RKO (cell line): Measurements from ENCODE around the gene SLC7A9.
A peak's percentile ranks its signal among the peaks of the same experiment; 100 is the strongest.
"Not testable (repeated sequence)": the region's sequence is repeated elsewhere in the genome, so short reads cannot be mapped to it uniquely, and the experiment has no call there.

ENCODE experiments used
- DNase-seq: peaks from one replicate; pipeline ENCODE4 v3.0.0-alpha.2; 2016; ENCODE audit warnings: low spot score

Gene SLC7A9

DNA sequence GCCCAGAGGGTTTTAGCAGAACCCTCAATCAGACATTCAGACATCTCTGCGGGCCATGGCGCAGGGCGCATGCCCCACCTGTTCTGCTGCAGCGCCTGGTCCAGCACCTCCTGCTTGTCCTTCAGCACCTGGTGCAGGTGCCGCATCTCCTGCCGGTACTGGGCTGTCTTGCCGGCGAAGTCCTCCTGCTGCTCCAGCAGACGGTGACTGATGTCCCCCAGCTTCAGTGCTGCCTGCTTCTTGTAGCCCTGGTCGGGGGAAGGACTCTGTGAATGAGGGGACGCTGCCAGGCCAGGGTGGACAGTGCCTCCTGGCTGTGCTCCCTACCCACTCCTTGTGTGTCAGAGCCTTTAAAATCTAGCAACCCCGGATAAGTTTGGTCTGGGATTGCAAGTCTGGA, 12.2 kb upstream of the SLC7A9 start:
- no peak for DNase-seq

DNA sequence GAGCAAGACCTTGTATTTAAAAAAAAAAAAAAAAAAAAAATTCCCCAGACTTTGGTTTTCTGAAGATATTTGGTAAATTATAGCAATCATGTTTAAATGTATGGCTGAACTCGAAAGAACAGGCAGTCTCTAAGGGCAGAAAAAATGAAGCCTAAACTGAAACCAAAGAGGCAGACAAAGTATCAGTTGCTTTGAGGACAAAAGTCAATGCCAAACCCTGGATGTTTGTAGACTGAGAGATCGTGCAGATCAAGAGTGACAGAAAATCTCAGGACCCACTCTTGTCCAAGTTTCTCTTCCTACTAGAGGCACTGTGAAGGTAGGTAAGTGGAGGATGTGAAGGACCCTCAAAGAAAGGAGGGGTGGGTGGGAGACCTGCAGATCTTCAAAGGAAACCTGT, 11.1 kb upstream of the SLC7A9 start:
- no peak for DNase-seq

DNA sequence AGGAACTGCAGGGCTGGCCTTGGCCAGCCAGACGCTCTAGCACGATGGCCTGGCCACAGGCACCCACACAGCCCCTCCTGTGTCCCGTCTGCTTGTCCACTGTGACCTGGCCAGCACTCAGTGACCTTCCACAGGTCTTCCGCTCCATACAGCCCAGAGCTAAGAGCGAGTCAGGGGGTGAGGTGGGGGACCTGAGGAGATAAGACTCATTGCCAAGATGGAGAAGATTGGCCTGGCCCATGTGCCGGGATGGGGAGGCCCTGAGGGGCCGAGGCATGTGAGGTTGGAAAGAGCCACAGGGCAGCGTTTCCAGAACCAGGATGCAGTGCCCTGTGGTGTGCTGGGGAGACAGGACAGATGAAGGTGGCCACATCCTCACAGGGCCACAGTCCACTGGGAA, 10.2 kb upstream of the SLC7A9 start:
- no peak for DNase-seq

DNA sequence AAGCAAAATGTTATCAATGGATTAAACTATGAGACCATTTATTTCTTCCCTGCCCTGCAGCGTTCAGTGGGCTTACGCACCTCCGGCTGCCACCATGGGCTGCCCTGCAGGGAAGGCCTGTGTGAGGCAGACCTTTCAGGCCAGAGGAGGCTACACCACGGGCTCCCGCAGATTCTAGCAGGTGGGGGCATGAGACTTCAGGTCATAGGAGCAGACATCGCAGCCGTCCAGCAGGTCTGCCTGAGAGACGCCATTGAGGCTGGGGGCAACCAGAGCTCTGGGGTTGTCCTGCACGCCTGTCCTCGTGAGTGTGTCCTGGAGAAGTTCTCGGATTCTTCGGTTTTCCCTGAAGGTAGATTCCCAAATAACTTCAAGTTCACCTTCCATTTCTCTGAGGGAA, 9.4 kb upstream of the SLC7A9 start:
- DNase-seq, result no peak

DNA sequence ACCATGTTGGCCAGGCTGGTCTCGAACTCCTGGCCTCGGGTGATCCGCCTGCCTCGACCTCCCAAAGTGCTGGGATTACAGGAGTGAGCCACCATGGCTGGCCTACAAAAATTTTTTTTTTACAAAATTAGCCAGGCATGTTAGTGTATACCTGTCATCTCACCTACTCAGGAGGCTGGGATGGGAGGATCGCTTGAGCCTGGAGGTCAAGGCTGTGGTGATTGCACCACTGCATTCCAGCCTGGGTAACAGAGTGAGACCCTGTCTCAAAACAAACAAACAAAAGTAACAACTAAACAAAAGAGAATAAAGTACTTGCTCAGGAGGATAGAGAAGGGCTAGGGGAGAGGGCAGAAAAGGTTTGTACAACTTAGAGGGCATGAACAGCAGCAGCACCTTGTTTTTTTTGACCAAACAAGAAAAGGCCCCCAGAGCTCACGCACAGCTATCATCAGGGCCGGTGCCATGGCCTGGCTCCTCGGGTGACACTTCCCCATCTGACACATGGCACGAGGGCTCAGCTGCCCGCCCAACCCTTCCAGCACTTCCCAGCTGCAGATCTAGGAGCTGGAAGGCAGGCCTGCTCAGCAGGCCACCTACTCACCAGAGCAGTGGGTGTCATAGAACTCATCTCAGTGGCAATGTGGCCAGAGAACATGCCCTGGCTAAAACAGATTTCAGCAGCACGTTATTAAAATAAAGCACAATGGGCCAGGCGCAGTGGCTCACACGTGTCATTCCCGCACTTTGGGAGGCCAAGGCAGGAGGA, 8.6 kb upstream of the SLC7A9 start:
- DNase-seq, result no peak

DNA sequence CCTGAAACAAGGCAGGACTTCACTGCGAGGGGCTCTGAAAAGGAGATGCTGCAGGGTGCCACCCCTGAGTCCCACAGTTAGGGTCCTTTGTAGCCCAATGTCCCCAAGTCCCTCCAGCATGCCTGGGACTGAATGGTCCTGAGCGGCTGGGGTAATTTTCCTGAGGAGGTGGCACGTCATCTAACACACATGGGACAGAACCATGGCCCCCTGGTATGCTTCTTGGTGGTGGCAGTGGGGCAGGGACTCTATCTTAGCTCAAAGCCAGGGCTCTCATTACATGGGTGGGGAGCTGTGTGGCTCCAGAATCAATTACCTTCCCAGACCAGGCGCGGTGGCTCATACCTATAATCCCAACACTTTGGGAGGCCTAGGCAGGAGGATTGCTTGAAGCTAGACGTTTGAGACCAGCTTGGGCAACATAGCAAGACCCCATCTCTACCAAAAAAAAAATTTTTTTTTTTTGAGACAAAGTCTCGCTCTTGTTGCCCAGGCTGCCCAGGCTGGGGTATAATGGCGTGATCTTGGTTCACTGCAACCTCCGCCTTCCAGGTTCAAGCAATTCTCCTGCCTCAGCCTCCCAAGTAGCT, 7.9 kb upstream of the SLC7A9 start:
- no peak for DNase-seq

DNA sequence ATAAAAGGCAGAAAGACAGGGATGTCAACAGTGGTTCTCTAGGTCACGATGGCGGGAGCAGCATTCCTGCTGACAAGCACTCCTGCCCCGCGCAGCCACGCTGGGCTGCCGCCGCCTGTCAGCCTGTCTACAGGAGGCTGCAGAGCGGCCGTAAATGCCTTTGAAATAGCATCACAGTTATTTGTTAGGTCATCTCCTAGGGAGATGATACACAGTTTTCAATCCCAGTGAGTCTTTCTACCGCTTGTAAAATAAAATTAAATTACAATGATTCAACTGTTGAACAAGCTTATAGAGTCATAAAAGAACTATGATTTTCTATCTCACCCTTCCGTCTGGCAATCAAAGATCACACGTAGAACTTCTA, 7.3 kb upstream of the SLC7A9 start:
- DNase-seq, result peak; percentile 28

DNA sequence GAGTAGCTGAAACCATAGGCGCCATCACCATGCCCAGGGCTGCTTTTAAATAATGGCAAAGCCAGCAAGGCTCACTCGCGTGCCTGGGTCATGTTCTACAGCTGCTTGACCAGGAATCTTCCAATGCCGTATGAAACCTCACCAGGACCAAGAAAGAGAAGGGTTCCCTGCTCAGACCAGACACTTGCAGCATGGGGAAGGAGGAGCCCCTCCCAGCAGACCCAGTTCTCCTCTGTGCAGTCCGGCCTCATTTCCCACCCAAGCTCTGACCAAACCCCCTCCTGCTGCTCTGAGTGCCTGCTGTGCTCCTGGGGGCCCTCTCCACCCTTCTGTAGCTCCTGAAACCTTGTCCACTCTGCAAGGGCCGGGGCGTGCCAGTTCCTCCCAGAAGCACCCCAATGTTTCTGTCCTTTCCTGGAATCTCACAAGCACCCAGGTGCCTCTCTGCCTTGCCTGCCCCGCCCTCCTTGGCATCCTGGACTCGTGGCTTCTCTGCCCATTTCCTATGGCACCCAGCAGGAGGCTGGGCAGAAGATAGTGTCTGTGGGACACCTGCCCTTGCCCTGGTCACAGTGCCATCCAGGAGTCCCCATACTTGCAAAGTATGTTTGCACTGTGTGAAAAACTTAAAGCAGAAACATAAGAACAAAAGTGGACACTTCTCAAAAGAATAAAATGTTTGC, 6.8 kb upstream of the SLC7A9 start:
- DNase-seq, result no peak

DNA sequence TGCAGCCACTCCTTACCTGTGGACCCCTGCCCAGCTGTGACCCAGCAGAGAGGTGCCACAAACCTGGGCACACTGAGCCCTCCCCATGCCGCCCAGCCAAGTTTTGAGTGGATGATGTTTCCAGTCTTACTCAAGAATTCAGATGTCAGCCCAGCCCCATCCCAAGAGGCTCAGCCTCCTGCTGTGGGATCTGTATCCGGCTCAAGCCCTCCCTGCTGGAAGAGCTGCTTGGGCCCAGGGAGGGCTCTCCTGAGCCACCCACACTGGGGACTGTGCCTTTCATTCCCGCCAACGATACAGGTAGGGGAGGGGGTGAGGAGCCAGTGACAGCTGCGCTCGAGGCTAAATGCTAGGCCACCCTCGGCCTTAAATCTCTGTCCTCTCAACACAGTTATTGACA, 5.9 kb upstream of the SLC7A9 start:
- no peak for DNase-seq

DNA sequence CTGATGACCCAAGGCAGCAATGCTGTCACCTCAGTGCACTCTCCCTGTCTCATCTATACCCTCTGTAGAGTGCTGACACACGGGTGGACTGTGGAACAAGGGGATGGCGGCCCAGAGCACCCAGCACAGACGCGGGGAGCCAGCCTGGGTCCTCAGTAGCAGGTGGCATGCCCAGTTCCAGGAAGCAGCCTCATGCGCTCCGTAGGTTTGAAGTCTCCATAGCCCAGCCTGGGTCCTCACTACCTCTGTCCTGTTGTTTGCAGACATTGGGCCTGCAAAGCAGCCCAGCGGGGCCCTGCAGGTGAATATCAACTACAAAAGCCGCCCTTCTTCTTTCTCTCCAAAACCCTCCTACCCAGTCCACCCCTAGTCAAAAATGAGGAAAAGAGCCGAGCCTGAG, 5.0 kb upstream of the SLC7A9 start:
- DNase-seq, result no peak

DNA sequence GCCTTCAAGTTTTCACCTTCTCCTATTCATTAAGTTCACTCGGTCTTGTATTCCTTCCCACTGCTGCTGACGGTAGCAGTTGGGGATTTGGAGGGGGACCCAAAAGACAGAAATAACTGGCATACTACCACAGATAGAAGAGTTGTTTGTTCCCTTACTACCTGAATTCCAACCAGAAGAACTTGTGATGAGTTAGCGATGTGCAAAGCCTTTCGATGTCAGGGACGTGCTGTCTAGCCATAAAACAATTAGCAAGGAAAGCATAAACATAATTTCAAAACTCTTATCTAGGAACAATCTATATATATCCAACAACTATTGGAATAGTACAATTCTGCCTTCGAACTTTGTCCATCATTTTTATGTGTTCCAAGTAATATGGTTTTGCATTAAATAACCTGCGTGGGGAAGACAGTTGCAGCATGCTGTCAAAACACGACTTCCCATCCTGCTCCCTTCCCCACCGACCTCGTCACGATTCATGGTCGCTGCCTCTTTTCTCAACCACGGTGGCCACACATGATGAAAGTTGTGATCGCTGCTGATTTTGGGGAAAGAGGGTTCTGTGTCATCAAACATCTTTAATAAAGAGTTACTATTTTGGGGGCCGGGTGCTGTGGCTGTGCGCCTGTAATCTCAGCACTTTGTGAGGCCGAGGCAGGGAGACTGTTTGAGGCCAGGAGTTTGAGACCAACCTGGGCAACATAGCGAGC, 3.8 kb upstream of the SLC7A9 start:
- DNase-seq, result no peak

DNA sequence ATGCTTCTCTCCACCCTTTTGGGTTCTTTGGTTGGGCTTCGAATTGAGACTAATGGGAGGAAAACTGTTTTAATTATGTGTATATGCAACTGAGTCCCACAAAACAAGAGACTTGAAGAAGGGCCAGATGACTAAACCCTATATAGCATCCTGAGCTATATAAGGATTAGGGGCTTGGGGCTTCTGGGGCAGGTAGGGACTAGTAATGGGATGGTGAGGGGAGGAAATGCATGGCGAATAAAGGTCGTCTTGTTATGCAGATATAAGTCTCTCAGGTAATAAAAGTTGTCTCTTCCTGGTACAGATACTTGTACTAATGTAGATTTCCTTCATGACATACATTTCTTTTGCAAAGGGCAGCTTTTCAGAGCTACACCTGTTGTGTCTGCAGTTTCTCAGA, 2.8 kb upstream of the SLC7A9 start:
- DNase-seq, result no peak

DNA sequence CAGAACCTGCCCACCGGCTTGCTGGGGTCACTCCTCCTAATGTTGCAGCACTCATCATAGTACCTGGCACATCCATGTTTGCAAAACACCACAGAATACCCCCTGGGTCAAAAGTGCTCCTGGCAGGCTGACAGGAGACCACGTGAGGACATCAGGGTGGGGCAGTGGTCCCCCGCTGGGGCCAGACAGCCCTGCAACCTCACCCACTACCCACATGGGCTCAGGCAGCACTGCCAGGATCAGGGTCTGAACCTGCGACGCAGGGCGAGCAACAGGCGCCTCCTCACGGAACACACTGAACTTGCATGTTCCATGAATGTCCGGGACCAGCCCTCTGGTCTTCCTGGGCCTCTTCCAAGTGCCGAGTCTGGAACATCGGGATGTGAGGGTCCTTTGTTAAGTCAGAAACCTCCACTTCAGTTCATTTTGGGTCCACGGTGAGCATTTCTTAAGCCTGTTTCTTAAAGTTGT, 1.4 kb upstream of the SLC7A9 start:
- DNase-seq, result no peak

DNA sequence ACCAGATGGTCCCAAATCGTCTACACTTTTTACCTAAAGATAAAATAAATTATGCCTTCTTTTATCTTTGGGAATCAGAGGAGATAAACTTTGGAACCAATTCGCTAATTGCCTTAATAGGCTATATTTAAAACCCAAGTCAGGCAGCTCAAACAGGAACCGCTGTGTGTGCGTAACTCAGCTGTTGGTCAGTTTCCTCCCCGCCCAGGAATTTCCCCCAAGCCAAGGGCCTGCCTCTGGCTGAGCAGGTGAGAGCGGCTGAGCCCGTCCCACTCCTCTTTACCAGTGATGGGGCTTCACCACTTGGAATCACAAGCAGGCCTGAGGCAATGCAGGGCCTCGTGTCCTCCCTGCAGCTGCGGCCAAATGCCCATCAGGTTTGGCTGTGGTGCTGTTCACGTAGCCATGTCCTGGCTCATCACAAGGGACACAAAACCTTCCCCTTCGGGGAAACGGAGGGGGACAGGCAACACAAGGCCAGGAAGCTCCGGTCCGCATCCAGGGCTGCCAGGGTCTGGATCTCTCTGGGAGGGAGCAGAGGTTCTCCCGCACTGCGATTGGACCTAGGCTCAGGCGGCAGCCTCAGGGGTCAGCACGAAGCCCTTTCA, 503 bp upstream of the SLC7A9 start:
- DNase-seq, result no peak

DNA sequence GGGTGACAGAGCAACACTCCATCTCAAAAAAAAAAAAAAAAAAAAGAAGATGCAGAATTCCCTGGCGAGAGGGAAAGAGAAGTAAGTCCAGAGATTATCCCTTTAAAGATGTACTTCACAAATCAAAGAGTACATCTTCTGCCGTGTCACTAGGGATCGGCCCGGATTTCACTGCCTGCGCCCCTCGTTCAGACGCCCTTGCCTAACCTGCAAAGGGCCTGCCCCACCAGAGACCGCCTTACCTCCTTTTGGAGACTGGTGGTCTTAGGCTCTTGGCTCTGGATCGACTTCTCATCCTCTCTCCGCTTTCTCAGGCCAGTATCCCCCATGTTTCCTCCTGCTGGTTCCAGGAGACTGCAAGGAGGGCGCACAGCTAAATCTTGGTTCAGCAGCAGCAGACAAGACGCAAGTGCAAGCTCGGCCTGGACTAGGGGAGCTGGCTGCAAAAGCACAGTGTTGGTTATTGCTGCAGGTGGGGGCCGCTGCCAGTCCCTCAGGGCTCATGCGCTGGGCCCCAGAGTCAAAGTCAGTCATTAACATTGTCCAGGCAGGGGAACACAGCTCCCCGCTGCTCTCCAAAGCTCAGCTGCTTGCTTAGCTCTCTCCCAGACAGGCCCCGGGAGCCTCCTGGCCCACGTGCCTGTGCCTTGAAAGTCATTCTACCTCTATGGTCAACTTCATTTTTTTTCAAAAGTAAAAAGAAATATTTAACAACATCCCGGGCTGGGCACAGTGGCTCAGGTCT, 1.2 kb downstream of the SLC7A9 start:
- DNase-seq, result no peak

DNA sequence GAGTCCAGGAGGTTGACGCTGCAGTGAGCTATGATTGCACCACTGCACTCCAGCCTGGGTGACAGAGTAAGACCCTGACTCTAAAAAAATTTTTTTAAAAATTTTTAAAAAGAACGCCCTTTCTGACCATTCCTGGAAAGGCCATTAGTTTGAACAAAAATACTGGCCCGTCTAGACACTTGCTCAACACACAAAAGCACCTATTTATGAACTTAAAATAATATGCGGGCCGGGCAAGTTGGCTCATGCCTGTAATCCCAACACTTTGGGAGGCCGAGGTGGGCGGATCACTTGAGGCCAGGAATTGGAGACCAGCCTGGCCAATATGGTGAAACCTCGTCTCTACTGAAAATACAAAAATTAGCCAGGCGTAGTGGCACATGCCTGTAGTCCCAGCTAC, 2.1 kb downstream of the SLC7A9 start:
- not testable (repeated sequence) for DNase-seq

DNA sequence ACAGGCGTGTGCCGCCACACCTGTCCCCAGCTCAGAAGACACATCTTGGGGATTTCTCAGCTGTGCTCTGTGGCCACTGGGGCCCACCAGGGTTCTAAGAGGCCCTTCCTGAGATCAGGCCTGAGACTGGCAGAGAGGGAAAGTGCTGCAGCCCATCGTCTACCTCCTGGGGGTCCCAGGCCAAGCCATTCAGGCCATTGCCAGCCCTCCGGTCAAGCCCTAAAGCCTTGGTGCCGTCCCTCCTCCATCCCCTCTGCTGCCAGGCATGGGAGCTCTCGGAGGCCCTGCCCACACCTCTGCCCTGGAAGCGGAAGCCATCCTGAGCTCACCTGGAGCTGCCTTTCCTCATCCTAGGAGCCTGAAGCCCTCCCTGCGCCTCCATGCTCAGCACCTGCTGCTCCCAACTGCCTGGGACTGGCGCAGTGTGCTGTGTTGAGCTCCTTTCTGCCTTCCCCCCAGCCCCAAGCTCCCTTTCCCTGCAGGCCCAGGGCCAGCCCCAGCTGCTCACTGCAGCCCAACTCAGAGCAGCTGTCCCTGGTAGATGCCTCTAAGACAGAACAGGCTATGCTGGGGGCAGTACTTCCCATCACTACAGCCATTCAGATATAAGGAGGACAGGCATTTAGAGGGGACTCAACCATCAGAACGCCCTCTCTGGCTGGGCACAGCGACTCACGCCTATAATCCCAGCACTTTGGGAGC, 2.9 kb downstream of the SLC7A9 start:
- DNase-seq, result no peak

DNA sequence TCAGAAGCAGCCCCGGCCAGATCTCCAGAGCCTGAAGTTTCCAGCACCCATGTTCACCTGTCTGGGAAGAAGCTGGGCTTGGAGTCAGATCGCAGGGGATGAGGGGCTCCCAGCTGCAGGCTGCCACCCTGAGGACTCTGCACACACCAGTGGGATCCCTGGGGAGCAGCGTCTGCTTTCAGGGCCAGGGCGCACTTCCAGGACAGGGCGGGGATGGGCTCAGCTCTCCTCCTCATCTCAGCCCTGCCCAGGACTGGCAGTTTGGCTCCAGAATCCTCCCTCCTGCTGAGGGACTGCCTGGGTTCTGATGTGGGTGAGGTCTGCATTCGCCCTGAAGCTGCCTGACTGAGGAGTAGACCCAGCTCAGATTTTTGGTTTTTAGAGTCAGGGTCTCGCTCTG, 3.5 kb downstream of the SLC7A9 start:
- no peak for DNase-seq

DNA sequence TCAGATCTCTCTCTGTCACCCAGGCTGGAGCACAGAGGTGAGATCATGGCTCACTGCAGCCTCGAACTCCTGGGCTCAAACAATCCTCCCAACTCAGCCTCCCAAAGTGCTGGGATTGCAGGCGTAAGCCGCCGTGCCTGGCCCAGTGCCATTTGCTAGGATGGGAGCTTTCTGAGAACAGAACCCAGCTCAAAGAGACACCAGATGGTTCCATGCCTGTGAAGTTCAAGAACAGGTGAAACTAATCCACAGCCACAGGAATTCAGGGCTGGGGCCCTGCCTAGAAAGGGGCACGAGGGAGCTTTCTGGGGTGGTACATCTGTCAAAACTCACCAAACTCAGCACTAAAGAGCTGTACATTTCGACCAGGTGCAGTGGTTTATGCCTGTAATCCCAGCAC, 4.2 kb downstream of the SLC7A9 start:
- no peak for DNase-seq

DNA sequence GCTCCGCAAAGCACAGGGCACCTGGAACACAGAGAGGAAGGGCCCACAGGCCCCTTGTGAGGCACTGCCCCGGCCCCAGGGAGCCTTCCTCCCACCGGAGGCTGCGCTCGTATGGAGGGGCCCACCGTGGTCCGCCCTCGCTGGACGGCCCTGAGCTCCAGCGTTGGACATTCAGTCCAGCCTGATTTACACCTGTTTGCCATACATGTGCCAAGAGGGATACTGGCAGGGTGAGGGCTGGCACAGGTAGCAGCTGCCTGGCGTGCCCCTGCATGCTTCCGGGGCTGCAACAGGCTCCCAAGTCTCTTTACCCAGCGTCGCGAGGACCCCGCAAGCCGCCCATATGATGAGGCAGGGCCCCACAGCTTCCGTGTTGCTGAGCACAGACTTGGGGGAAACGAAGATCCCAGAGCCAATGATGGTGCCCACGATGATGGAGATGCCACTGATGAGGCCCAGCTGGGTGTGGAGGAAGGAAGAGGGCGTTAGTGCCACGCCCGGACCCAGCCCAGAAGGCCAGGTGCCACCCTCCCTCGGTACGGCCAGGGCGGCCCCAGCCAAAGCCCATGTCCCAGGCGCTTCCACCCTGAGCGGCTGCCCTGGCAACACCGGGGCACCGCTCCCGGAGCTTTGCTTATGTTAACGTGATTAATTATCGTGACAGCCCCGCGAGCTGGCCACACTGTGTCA, 5.1 kb downstream of the SLC7A9 start:
- no peak for DNase-seq
